HepG2 (cell line): ENCODE results near the gene ELAPOR1. TPM values are rescaled to one million over a fixed set of nuclear protein-coding genes. Genes with fewer than 3 reads are reported as not detected.

Experiments
- CENPX ChIP-seq: sonication (generic); formaldehyde crosslinking; IDR thresholded peaks from 2 replicates; pipeline ENCODE4 v1.9.0; 2021; ENCODE audit warnings: mild to moderate bottlenecking, missing genetic modification reagents, moderate library complexity
- CREBL2 ChIP-seq: sonication (generic); formaldehyde crosslinking; IDR thresholded peaks from 2 replicates; pipeline ENCODE4 v1.8.1; 2023; ENCODE audit warnings: missing genetic modification reagents, mild to moderate bottlenecking, borderline replicate concordance
- E2F1 ChIP-seq: sonication (generic); formaldehyde crosslinking; IDR thresholded peaks from 2 replicates; pipeline ENCODE4 v1.5.0; 2020; ENCODE audit warnings: missing genetic modification reagents
- FOXP1 ChIP-seq, 2 experiments: fragments of 450-650 bp in 1 of 2; IDR thresholded peaks; 2 replicates each; pipeline ENCODE4 v1.6.1; 2017 to 2018; ENCODE audit warnings: antibody characterized with exemption in 1 of 2
- MEF2D ChIP-seq: sonication (generic); formaldehyde crosslinking; IDR thresholded peaks from 2 replicates; pipeline ENCODE4 v1.5.1; 2020; ENCODE audit warnings: mild to moderate bottlenecking, missing genetic modification reagents
- NFE2 ChIP-seq: sonication (generic); formaldehyde crosslinking; IDR thresholded peaks from 2 replicates; pipeline ENCODE4 v1.4.0; 2020; ENCODE audit warnings: missing genetic modification reagents
- NR2F2 ChIP-seq: IDR thresholded peaks from 2 replicates; pipeline ENCODE4 v1.6.1; 2012; ENCODE audit warnings: low read depth, inconsistent platforms, borderline replicate concordance
- PCBP1 ChIP-seq: fragments of 200-400 bp; formaldehyde crosslinking; IDR thresholded peaks from 2 replicates; pipeline ENCODE4 v1.6.1; 2017; ENCODE audit warnings: mild to moderate bottlenecking, low read depth, low read length, borderline replicate concordance
- PHF8 ChIP-seq: sonication (generic); formaldehyde crosslinking; IDR thresholded peaks from 2 replicates; pipeline ENCODE4 v1.5.0; 2020; ENCODE audit warnings: missing genetic modification reagents
- POGZ ChIP-seq: sonication (generic); formaldehyde crosslinking; IDR thresholded peaks from 2 replicates; pipeline ENCODE4 v1.4.0; 2020; ENCODE audit warnings: mild to moderate bottlenecking, missing genetic modification reagents
- SCMH1 ChIP-seq: sonication (generic); formaldehyde crosslinking; IDR thresholded peaks from 2 replicates; pipeline ENCODE4 v1.9.0; 2021; ENCODE audit warnings: missing genetic modification reagents, mild to moderate bottlenecking, borderline replicate concordance
- SIN3B ChIP-seq: fragments of 150-350 bp; IDR thresholded peaks from 2 replicates; pipeline ENCODE4 v1.6.1; 2014; ENCODE audit warnings: low read length
- SOX6 ChIP-seq, 2 experiments: fragments of 450-650 bp in 1 of 2; sonication (generic) in 1 of 2; formaldehyde crosslinking in 1 of 2; IDR thresholded peaks; 2 replicates each; pipeline versions ENCODE4 v1.4.0 to v1.6.1; 2017 to 2020; ENCODE audit warnings: antibody characterized with exemption in 1 of 2, mild to moderate bottlenecking in 1 of 2, missing genetic modification reagents in 1 of 2
- SP4 ChIP-seq: sonication (generic); formaldehyde crosslinking; IDR thresholded peaks from 2 replicates; pipeline ENCODE4 v1.8.1; 2023; ENCODE audit warnings: mild to moderate bottlenecking, missing genetic modification reagents
- ZNF12 ChIP-seq: sonication (generic); formaldehyde crosslinking; IDR thresholded peaks from 2 replicates; pipeline ENCODE4 v1.5.0; 2020; ENCODE audit warnings: missing genetic modification reagents
- ZNF446 ChIP-seq: sonication (generic); formaldehyde crosslinking; IDR thresholded peaks from 2 replicates; pipeline ENCODE4 v1.5.0; 2020; ENCODE audit warnings: mild to moderate bottlenecking, missing genetic modification reagents
- ZNF670 ChIP-seq: sonication (generic); formaldehyde crosslinking; IDR thresholded peaks from 2 replicates; pipeline ENCODE4 v1.8.0; 2022; ENCODE audit warnings: mild to moderate bottlenecking, missing genetic modification reagents, borderline replicate concordance
- ZNF792 ChIP-seq: IDR thresholded peaks from 2 replicates; pipeline ENCODE4 v1.6.1; 2016
- ZNF879 ChIP-seq: sonication (generic); formaldehyde crosslinking; IDR thresholded peaks from 2 replicates; pipeline ENCODE4 v1.8.1; 2023; ENCODE audit warnings: missing genetic modification reagents
- polyA plus RNA-seq, 8 experiments: library from polyadenylated mRNA; depleted of rRNA in 3 of 8; stranded (reverse) in 7 of 8; unstranded in 1 of 8; fragments of >200 nt; fragmentation: Illumina TruSeq in 4 of 8; extraction: Trizol in 4 of 8; gene quantifications; 2 replicates each; pipeline versions ENCODE4 v1.2.1 to v1.2.3, GENCODE V29; 2011 to 2016; ENCODE audit warnings: low read depth in 4 of 8, missing spikeins in 1 of 8, mixed read lengths in 1 of 8; ENCODE audit not compliant: insufficient read depth in 1 of 8
- total RNA-seq, 5 experiments: library from RNA; depleted of rRNA; stranded (reverse); fragments of >200 nt; fragmentation: Illumina TruSeq; extraction: Trizol; gene quantifications; 2 replicates each; pipeline ENCODE4 v1.2.3, GENCODE V29; 2016; ENCODE audit warnings: low read depth in 1 of 5
- TF ChIP-seq, protein P1 (sequence below): IDR thresholded peaks from 2 replicates; pipeline ENCODE4 v1.6.1; 2012; ENCODE audit warnings: low read length, improper control_type of control experiment
- TF ChIP-seq, protein P2 (sequence below): sonication (generic); formaldehyde crosslinking; IDR thresholded peaks from 2 replicates; pipeline ENCODE4 v1.4.0; 2020; ENCODE audit warnings: missing genetic modification reagents

The ELAPOR1 gene
- total and polyA plus RNA-seq, 2 of the 13 experiments (the other 11 are each of a cell fraction or from before 2014, with no cell fraction given) = 0.13 to 0.20 TPM

- TF ChIP-seq, protein P1, sequence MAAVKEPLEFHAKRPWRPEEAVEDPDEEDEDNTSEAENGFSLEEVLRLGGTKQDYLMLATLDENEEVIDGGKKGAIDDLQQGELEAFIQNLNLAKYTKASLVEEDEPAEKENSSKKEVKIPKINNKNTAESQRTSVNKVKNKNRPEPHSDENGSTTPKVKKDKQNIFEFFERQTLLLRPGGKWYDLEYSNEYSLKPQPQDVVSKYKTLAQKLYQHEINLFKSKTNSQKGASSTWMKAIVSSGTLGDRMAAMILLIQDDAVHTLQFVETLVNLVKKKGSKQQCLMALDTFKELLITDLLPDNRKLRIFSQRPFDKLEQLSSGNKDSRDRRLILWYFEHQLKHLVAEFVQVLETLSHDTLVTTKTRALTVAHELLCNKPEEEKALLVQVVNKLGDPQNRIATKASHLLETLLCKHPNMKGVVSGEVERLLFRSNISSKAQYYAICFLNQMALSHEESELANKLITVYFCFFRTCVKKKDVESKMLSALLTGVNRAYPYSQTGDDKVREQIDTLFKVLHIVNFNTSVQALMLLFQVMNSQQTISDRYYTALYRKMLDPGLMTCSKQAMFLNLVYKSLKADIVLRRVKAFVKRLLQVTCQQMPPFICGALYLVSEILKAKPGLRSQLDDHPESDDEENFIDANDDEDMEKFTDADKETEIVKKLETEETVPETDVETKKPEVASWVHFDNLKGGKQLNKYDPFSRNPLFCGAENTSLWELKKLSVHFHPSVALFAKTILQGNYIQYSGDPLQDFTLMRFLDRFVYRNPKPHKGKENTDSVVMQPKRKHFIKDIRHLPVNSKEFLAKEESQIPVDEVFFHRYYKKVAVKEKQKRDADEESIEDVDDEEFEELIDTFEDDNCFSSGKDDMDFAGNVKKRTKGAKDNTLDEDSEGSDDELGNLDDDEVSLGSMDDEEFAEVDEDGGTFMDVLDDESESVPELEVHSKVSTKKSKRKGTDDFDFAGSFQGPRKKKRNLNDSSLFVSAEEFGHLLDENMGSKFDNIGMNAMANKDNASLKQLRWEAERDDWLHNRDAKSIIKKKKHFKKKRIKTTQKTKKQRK = no peak
- no peak for TF ChIP-seq SOX6 (IDR thresholded peaks at IDR 0.05)
- TF ChIP-seq SOX6 (CRISPR knock-in tag; IDR thresholded peaks at IDR 0.05) = peak; percentile 42; the same call in 1 of the 2 replicates
- TF ChIP-seq NR2F2 = peak; percentile 46; the same call in 1 of the 2 replicates
- peak; percentile 50; the same call in 1 of the 2 replicates for TF ChIP-seq MEF2D (CRISPR knock-in tag)
- TF ChIP-seq E2F1 (CRISPR knock-in tag) = 0 out of 2 replicates have a peak, but pooled peaks have one; percentile 25
- TF ChIP-seq POGZ (CRISPR knock-in tag) = peak; percentile 70
- TF ChIP-seq ZNF792 = peak; percentile 85
- peak; percentile 65; the same call in 1 of the 2 replicates for TF ChIP-seq SIN3B
- TF ChIP-seq ZNF670 (CRISPR knock-in tag) = 0 out of 2 replicates have a peak, but pooled peaks have one; percentile 44
- no peak for TF ChIP-seq CENPX (CRISPR knock-in tag)
- TF ChIP-seq CREBL2 = 0 out of 2 replicates have a peak, but pooled peaks have one; percentile 38
- TF ChIP-seq ZNF12 = peak; percentile 51; the same call in 1 of the 2 replicates
- no peak for TF ChIP-seq PCBP1
- TF ChIP-seq, protein P2, sequence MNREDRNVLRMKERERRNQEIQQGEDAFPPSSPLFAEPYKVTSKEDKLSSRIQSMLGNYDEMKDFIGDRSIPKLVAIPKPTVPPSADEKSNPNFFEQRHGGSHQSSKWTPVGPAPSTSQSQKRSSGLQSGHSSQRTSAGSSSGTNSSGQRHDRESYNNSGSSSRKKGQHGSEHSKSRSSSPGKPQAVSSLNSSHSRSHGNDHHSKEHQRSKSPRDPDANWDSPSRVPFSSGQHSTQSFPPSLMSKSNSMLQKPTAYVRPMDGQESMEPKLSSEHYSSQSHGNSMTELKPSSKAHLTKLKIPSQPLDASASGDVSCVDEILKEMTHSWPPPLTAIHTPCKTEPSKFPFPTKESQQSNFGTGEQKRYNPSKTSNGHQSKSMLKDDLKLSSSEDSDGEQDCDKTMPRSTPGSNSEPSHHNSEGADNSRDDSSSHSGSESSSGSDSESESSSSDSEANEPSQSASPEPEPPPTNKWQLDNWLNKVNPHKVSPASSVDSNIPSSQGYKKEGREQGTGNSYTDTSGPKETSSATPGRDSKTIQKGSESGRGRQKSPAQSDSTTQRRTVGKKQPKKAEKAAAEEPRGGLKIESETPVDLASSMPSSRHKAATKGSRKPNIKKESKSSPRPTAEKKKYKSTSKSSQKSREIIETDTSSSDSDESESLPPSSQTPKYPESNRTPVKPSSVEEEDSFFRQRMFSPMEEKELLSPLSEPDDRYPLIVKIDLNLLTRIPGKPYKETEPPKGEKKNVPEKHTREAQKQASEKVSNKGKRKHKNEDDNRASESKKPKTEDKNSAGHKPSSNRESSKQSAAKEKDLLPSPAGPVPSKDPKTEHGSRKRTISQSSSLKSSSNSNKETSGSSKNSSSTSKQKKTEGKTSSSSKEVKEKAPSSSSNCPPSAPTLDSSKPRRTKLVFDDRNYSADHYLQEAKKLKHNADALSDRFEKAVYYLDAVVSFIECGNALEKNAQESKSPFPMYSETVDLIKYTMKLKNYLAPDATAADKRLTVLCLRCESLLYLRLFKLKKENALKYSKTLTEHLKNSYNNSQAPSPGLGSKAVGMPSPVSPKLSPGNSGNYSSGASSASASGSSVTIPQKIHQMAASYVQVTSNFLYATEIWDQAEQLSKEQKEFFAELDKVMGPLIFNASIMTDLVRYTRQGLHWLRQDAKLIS = no peak
- TF ChIP-seq NFE2 = no peak
- TF ChIP-seq PHF8 = peak; percentile 95
- no peak for TF ChIP-seq SCMH1 (CRISPR knock-in tag)
- no peak for TF ChIP-seq FOXP1 (IDR thresholded peaks at IDR 0.05)
- TF ChIP-seq FOXP1 (CRISPR knock-in tag; IDR thresholded peaks at IDR 0.05) = no peak
- peak; percentile 66; the same call in 1 of the 2 replicates for TF ChIP-seq ZNF879
- peak; percentile 20; the same call in 1 of the 2 replicates for TF ChIP-seq SP4 (CRISPR knock-in tag)
- TF ChIP-seq ZNF446 (CRISPR knock-in tag) = no peak
Measured at GRCh38 chr1:109075531-109076490, 38.1 kb upstream of the ELAPOR1 start, which contains the start of gene TAF13 (continued).
